Activated T-cell treated with anti-CD3 and anti-CD28 coated beads for 4 hours (primary cell): Measurements from ENCODE around the gene TBC1D17.
A peak's percentile ranks its signal among the peaks of the same experiment; 100 is the strongest.

ENCODE experiments used
- DNase-seq: peaks from one replicate; pipeline ENCODE4 v3.0.0-alpha.2; 2020

Gene TBC1D17

DNA sequence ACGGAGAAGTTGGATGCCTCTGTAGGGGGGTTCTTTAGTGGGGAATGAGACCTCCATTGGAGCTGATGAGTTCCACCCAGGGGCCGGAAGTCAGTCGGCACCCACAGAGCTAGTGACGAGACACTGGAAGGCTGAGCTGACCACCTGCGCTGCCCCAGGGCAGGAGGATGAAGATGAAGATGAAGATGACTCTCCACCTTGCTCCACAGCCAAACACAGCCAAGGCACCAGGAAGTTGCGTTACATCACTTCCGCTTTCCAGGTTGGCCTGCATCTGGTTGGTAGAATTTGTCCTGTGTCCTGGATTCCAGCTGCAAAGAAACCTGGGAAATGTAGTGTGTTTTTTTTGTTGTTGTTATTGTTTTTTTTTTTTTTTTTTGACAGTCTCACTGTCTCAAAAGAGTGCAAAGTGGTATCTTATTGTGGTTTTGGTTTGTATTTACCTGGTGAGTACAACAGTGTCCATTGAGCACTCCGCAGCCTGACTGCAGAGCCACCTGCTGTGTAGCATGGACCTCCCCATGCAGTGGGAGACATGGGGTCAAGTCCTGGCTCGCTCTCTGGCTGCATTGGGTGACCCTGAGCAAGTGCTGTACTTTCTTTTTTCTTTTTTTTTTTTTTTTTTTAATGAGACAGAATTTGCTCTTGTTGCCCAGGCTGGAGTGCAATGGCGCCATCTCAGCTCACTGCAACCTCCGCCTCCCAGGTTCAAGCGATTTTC, 1.9 kb downstream of the TBC1D17 start:
- DNase-seq = no peak

DNA sequence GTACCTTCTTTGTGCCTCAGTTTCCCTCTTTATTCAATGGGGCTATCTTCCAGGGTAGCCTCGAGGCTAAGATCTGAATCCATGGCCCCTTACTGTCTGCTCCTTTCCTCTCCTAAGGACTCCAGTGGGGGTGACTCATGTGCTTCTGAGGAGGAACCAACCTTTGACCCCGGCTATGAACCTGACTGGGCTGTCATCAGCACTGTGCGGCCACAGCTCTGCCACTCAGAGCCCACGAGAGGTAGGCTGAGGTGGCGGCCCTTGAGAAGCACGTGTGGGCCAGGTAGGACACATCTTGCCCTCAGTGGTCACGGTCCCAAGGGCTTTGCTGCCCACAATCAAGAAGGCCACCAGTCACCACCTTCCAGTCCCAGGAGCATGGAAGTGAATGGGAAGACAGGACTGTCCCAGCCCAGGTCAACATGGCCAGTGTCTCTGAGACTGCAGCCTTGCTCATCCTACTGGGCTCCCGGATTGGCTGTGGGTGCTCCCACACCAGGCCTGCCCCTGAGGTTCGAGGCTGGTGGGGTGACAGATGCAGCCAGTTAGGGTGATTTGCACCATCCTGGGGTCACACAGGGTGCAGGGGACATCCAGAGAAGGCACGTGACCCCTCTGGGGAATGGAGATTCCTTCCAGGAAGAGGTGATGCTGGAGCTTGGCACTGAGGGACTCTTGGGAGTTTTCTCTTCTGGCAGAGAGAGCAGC, 2.8 kb downstream of the TBC1D17 start:
- DNase-seq = no peak

DNA sequence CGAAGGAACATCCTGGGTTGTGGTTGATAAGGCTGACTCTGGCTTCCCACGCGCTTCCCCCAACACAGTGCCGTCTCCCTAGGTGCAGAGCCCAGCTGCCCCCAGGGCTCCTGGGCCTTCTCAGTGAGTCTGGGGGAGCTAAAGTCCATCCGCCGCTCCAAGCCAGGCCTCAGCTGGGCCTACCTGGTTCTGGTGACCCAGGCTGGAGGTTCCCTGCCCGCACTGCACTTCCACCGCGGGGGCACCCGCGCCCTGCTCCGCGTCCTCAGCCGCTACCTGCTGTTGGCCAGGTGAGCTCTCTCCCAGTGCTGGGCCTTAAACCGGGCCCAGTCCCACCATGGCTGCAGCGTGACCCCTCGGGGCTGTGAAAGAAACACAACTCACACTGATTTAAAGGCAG, 3.7 kb downstream of the TBC1D17 start:
- no peak for DNase-seq

DNA sequence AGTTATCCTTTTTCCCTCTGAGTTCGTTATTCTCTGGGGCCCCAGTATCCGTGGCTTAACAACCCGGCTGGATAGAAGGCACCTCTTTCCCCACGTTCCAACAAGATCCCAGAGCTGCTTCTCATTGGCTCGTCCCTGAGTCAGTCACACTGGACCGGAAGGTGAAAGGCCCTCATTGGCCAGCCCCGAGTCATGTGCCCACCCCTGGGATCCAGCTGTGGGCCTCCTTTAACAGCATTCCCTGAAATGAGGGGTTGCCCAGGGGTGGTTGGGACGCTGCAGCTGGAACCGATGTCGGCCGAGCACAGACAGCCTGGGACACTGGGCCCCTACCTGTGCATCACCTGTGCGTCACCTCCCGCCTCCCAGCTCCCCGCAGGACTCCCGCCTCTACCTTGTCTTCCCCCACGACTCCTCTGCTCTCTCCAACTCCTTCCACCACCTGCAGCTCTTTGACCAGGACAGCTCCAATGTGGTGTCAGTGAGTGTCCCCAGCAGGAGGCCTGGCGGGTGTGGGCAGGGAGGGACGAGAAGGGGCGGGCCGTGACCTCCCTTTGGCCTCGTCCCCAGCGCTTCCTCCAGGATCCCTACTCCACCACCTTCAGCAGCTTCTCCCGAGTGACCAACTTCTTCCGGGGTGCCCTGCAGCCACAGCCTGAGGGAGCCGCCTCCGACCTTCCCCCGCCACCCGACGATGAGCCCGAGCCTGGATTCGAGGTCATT, 4.3 kb downstream of the TBC1D17 start:
- DNase-seq = no peak

DNA sequence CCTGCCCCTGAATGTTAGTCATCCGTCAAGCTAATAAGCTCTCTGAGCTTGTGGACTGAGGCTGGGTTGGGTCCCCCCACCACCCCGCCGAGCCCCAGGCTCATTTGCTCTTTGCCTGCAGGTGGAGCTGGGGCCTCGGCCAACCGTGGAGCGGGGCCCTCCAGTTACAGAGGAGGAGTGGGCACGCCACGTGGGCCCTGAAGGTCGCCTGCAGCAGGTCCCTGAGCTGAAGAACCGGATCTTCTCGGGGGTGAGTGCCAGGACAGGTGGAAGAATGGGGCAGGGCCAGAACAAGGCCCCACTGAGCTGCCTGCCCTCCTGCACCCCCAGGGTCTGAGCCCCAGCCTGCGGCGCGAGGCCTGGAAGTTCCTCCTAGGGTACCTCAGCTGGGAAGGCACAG, 5.1 kb downstream of the TBC1D17 start:
- DNase-seq = no peak

DNA sequence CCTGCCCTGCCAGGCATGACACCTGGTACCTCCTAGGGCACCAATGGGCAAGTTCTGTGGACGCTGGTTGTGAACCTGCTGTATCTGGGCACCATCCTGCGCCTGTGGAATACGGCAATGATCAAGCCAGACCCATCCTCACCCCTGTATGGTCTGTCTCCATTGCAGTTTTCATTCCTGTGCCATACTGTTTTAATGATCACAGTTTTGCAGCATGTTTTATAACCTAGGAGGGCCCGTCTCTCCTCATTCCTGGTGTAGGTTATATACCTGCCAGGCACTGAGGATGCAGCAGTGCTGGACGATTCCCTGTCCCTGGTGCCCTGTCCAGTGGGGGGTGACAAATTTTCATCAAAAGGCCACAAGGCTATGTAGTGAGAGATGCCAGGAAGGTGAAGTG, 5.6 kb downstream of the TBC1D17 start:
- DNase-seq = no peak

DNA sequence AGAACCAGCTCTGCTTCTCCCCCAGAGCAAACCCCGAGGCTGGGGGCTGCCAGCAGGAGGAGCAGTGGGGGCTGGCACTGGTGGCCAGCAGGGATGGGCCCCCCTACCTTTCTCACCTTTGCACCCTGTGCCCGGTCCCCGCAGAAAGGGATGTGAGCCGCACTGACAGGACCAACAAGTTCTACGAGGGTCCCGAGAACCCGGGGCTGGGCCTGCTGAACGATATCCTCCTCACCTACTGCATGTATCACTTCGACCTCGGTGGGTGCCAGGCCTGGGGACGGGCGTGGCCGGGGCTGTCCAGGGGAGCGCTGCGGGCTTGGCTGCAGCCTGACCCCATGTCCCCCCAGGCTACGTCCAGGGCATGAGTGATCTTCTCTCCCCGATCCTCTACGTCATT, 6.6 kb downstream of the TBC1D17 start:
- no peak for DNase-seq

DNA sequence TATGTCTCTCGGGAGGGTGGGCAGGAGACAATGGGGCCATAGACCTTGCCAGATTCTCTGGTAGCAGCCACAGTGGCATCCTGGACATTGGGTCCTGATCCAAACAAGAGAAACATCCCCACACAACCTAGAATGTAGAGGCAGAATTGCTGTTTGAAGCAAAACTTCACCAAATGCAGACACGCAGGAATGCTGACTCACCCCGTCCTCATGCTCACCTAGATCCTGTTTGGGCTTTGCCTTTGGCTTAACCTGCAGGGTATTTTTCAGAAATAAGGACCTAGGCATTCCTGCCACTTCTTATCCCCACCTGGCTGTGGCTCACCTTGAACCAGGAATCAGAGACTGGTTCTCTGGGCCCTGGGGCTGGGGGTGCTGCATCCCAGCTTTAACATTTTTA, 7.3 kb downstream of the TBC1D17 start:
- DNase-seq = no peak

DNA sequence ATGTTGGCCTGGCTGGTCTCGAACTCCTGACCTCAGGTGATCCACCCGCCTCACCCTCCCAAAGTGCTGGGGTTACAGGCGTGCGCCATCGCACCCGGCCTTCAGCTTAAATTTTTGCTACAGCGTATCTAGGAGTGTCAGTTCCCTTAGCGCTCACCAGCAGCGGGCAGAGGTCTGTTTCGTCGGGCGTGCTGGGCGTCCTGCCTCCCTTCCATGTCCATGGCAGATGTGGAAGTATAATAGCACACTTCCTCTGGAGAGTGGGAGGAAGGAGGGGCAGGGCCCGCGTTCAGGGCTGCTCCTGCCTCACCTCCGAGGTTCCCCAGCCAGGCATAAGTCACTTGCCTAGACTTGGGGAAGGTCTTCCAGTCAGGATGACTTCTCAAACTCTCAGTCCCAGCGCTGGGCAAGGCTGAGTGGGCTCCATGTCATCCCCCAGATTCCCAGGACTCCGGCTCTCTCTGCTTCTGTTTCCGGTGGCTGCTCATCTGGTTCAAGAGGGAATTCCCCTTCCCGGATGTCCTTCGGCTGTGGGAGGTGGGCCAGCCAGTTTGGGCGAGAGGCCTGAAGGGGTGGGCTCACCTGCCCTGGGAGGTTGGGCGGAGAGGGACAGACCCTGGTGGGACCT, 9.6 kb downstream of the TBC1D17 start:
- DNase-seq = no peak

DNA sequence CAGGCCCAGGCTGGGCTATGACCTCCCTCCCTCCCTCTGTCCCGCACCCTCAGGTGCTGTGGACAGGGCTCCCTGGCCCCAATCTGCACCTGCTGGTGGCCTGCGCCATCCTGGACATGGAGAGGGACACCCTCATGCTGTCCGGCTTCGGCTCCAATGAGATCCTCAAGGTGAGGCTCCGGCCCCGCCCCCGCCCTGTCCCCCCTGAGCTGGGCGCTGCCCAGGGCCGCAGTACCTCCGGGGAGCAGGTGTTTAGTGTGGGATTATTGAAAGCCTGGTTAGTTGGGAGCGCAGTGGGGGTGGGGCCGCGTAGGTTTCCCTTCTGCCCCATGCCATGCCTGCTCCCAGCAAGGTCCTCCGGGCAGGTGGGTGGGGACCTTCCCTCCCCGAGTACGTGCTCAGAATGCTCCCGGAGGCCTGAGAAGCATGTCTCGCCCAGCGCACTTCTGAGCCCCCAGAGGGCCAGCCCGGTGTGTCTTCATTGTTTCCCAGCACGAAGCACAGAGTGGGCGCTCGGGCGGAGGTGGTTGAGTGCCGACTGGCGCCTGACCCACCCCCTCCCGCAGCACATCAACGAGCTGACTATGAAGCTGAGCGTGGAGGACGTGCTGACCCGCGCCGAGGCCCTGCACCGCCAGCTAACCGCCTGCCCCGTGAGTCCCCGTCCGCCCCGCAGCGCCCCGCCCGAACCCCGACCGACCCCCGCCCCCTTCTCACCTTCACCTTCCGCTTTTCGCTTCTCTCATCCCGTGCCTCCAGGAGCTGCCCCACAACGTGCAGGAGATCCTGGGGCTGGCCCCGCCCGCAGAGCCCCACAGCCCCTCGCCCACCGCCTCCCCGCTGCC, 10.4 kb downstream of the TBC1D17 start:
- no peak for DNase-seq

DNA sequence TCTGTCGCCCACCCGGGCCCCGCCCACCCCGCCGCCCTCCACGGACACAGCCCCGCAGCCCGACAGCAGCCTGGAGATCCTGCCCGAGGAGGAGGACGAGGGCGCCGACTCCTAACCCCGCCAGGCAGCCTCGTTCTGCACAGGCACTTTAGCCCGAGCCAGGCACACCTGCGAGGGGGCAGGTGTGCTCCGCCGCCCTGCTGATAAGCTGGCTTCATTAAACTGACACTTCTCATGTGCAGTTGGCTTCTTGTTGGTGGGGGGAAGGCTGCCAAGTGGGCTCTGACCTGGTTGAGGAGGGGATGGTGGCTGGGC, 11.0 kb downstream of the TBC1D17 start:
- no peak for DNase-seq

DNA sequence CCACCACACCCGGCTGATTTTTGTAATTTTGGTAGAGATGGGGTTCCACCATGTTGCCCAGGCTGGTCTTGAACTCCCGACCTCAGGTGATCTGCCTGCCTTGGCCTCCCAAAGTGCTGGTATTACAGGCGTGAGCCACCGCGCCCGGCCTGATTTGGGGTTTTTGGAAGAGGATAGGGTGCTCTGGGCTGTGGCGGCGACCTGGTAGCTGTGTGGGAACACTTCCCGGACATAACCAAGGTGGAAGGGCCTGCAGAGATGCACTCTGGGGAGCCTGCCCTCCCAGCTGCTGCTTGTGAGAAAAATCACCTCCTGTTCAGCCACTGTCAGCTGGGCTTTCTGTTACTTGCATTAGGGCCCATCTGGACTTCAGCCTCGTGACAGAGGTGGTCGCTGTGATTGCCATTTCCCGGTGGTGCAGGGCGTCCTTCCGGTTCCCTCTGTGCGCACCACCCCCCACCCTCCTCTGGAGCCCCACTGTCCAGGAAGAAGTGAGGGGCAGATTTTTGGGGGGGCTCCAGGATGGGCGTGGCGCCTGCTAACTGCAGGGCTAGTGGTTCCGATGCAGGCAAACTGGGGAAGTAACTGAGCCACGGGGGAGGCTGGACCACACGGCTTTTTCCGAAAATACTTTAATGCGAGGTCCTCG, 11.7 kb downstream of the TBC1D17 start:
- DNase-seq = no peak

DNA sequence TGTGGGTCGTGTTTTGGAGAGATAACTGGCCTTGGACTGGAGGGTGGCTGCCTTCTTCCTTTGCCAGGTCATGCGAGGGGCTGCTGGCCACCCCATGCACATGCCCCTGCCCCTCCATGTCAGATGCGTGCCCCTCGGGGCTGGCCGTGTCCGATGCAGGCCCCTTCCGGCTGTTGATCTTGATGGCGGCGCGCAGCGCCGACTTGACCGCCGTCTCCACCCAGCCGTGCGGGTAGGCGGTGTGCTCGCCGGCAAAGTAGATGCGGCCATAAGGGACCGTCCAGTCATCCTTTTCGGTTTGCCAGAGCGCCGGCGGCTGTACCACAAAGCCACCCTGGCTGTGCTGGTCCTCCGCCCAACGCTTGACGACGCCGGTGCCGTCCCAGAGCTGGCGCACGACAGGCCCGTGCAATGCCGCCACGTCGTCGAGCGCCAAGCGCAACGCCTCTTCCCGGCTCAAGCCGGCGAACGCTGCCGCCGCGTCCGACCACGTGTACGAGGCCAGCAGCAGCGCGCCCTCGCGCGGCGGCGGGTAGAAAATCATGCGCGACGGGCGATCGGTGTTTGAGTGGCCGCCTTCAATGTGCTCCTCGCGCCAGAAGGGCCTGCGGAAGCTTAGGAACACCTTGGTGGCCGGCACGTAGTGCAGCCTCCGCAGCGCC, 12.3 kb downstream of the TBC1D17 start:
- DNase-seq = peak; percentile 63

DNA sequence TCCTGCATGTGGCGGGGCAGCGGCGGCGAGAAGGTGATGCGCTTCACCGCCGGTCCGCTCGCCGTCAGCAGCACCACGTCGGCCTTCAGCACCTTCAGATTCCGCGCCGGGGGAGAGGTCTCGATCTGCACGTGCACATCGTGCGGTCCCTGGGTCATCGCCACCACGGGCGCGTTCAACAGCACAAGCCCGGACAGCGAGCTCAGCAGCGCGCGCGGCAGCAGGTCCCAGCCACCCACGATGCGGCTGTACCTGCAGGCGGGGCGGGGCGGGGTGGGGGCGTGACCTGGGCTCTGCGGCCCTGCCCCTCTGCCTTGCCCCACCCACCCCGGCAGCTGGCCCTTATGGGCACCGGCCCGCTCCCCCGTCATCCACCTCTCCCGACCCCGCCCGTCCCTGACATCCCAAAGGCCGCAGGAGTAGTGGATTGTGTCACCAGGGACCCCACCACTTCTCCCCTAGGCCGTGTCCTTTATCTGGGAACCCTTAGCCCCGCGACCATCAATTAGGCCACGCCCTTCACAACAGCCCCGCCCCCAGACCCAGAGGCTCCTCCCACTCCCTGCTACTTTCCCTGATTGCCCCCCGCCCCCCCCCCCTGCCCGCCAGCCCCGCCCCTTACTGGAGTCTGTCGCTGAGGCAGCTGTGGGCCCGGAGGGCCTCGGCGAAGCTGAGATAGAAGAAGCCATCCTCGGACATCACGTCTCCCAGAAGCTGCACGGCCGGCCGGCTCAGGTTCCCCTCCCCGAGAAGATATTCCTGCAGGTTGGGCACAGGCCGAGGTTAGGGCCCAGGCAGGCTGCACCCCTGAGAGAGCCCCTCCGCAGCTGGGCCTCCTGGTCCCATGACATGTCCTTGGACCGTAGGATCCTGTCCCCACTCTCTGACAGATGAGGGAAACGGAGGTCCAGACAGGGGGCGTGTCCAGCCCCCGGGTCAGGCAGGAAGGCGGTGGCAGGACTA, 13.1 kb downstream of the TBC1D17 start:
- DNase-seq = peak; percentile 64

DNA sequence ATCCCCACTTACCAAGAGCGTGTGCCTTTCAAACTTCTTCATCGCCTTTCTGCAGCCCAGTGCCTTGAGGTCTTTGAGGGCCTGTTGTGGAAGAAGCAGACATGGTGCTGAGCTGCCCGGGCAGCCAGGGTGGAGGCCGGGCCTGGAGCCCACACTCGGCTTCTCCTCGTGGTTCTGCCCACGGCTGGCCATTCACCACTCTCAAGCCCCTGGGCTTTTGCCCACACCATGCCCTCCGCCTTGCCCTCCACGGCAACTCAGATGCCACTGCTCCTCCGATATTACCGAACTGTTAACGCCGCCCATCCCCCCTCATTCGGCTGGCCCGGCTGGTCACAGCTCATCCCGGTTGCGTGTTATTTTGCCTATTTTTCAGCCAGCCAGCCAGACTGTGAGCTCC, 13.9 kb downstream of the TBC1D17 start:
- DNase-seq = no peak

DNA sequence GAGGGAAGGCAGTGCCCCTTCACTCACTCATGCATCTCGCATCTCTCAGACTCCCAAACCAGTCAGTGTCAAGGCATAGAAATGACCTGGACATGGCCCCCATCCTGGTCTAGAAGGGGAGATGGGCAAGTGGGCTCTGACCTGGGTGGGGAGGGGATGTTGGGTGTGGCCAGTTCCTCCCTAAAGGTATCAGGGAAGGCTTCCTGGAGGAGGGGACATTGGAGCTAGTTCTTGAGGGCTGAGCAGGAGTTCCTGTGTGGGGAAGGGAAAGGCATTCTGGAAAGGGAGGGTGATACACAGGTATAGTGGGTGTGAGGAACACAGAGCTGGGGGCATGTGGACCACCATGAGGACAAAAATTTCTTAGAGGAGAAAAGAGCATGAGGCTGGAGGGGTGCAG, 15.2 kb downstream of the TBC1D17 start:
- no peak for DNase-seq

DNA sequence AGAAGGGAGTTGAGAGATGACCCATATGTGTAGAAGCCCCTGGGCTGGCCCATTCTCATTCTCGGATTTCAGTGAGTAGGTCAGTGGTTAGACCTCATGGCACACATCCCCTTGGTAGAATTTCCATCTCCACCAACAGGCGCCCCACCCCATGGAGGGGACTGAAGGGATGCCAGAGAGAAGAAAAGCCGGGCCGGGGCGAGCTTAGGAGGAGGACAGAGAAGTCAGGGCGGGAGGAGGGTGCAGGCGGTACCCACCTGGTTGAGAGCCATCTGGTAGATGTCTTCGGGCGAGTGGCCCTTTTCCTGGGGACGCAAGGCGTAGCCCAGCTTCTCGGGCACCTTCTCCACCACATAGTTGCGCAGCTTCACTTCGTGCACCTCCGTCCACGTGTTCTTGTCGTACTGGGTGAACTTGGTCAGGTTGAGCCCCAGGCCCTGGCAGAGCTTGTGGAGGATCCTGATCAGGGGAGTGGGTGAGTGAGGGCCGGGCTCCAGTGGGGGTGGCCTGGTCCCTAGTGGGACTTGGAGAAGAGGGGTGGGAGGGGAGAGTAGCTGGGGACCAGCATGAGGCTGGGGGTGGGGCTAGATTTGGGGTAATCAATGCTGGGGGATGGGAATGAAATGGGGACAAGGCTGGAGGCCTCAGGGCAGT, 16.6 kb downstream of the TBC1D17 start:
- DNase-seq = no peak

DNA sequence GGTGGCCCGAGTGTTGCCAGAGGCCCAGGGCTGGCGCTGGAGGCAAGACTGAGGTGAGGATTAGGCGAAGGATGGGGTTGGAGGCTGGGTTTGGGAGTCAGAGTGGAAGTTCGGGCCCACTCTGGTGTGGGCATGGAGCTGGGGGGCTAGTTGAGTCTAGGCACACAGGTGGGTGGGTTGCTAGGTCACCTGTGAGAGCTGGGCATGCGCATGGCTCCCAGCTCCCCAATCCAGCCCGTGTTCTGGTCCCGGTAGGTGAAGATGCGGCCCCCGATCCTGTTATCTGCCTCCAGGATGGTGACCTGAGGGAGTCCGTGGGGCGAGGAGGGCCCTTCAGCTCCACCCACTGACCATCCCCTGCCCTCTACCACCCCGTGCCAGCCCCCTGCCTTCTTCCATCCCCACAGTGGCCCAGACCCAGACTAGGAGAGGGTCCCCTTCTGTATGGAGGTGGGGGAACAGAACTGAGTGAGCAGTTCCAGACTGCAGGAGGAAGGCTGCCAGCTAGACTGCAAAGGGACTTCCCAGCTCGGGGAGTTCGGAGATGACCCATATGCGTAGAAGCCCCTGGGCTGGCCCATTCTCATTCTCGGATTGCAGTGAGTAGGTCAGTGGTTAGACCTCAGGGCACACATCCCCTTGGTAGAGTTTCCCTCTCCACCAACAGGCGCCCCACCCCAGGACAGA, 17.5 kb downstream of the TBC1D17 start:
- DNase-seq = no peak

DNA sequence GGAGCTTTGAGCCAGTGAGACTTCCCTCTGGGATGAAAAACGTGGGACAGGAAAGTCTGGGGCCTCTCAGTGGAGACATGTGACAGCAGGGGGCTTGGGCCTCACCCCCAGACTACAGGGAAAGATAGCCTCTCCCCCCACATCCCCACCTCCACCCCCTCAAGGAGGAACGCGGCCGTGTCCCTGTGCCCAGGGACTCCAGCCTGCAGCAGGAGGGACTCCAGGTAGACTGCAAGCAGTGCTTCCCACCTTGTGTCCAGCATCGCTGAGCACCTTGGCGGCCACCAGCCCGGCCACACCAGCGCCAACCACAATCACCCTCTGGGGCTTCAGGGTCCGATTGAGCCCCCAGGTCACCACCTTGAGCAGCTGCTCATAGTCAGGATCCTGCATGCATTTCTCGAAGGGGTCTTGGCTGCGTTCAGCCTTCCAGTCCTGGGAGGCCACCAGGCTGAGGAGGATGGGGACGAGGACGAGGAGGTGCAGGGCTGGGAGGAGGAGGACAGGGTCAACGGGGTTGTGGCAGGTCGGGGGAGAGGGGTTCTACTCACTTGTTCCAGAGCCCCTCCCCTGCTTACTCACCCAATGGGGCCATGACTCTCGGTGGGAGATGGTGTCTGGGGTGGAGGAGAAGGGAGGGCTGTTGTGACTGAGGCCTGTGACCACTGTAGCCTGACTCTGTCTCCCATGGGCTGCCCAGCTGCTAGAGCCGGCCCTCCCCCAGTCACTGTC, 18.2 kb downstream of the TBC1D17 start:
- DNase-seq = peak; percentile 15
